Mucosa of descending colon (tissue), 3 donors: ENCODE results near the gene DGCR8. TPM values are rescaled to one million over a fixed set of nuclear protein-coding genes. Genes with fewer than 3 reads are reported as not detected.
"Not testable (repeated sequence)": the region's sequence is repeated elsewhere in the genome, so short reads cannot be mapped to it uniquely, and the experiment has no call there.

Experiments
- ATAC-seq: fragments of 200-7000 bp; cut with Tn5 transposase; one replicate; pipeline ENCODE4 v1.9.1; 2020; ENCODE audit warnings: mild to moderate bottlenecking, moderate library complexity
- DNase-seq, 3 donors: peaks; one replicate each; pipeline ENCODE4 v3.0.0-alpha.2; 2020
- H3K36me3 ChIP-seq: fragments of 200-600 bp; one replicate; pipeline ENCODE4 v1.8.0; 2021; ENCODE audit warnings: low read depth, mild to moderate bottlenecking
- H3K4me1 ChIP-seq: fragments of 200-600 bp; one replicate; pipeline ENCODE4 v1.8.0; 2021; ENCODE audit warnings: low read depth, mild to moderate bottlenecking
- H3K4me3 ChIP-seq: fragments of 200-600 bp; one replicate; pipeline ENCODE4 v1.8.0; 2021; ENCODE audit warnings: mild to moderate bottlenecking
- H3K9me3 ChIP-seq: fragments of 200-600 bp; one replicate; pipeline ENCODE4 v1.8.0; 2021; ENCODE audit warnings: mild to moderate bottlenecking
- CTCF ChIP-seq: fragments of 200-600 bp; IDR thresholded peaks from one replicate; pipeline ENCODE4 v1.8.0; 2022; ENCODE audit warnings: antibody characterized with exemption, mild to moderate bottlenecking
- intact Hi-C, 2 donors: fragments of 100-400 bp; cut with DNase I in 1 of 2; cut with micrococcal nuclease in 1 of 2; formaldehyde crosslinking; loops; one replicate each; pipeline versions ENCODE4 v1.11.0 to v1.11.1; 2022; cut with DNase I, micrococcal nuclease
- total RNA-seq, 3 donors: library from RNA; stranded (reverse); fragmentation: NEBNext Ultra II Directional in 2 of 3; extraction: Animal tissue kit (Norgen Biotek cat#: 25700) in 2 of 3; gene quantifications; one replicate each; pipeline versions ENCODE4 v1.2.1 to v1.2.4, GENCODE V29; 2021 to 2023
- donor health status: DM: no; HTN: no; CAD: no; lungs with moderate emphysema.
- donor health status: DM: no; HTN: no; CAD: no.
- donor health status: DM: no; HTN: yes; CAD: no.

Gene DGCR8
- total RNA-seq, 3 donors from 2014 or later = 39.0 to 48.8 (median 48.4) TPM

- ATAC-seq (no peak), DNase-seq (no peak)
- TF ChIP-seq CTCF = no peak
- intact Hi-C loops = no loop called here
- Histone ChIP-seq H3K4me3 (no peak overlapping the region), H3K9me3 (no peaks in the 10 kb centered on the region), H3K36me3 (no peaks in the 10 kb centered on the region), H3K4me1 (no peaks in the 10 kb centered on the region)
Observed at GRCh38 chr22:20066617-20067383, 13.2 kb upstream of the DGCR8 start.

- DNase-seq, intact Hi-C loops, ATAC-seq, H3K4me1 ChIP-seq, H3K36me3 ChIP-seq, H3K4me3 ChIP-seq, H3K9me3 ChIP-seq: not testable (repeated sequence)
Observed at GRCh38 chr22:20067384-20067682, 12.7 kb upstream of the DGCR8 start.

GRCh38 chr22:20068640-20069039 lies 11.4 kb upstream of the DGCR8 start:
- no peaks in the 10 kb centered on the region for H3K9me3 ChIP-seq
- H3K4me3 ChIP-seq = no peak overlapping the region
- intact Hi-C loops = no loop called here
- H3K36me3 ChIP-seq = no peaks in the 10 kb centered on the region
- H3K4me1 ChIP-seq = no peaks in the 10 kb centered on the region
- TF ChIP-seq CTCF = no peak
- no peak for DNase-seq
- no peak for ATAC-seq

- no peak for ATAC-seq
- DNase-seq = no peak
Observed at GRCh38 chr22:20069331-20070042, 10.6 kb upstream of the DGCR8 start.

GRCh38 chr22:20071524-20071972 lies 8.5 kb upstream of the DGCR8 start:
- Histone ChIP-seq H3K4me3 (no peak overlapping the region), H3K4me1 (no peaks in the 10 kb centered on the region), H3K36me3 (no peaks in the 10 kb centered on the region), H3K9me3 (no peaks in the 10 kb centered on the region)
- DNase-seq = no peak
- no peak for TF ChIP-seq CTCF
- no peak for ATAC-seq
- intact Hi-C loops = no loop called here

More at GRCh38 chr22:20069331-20070042, 10.6 kb upstream of the DGCR8 start:
- H3K36me3 ChIP-seq = no peaks in the 10 kb centered on the region
- intact Hi-C loops = no loop called here
- no peaks in the 10 kb centered on the region for H3K4me1 ChIP-seq
- TF ChIP-seq CTCF = no peak
- H3K4me3 ChIP-seq = no peak overlapping the region
- H3K9me3 ChIP-seq = no peaks in the 10 kb centered on the region

GRCh38 chr22:20076627-20077172 lies 3.3 kb upstream of the DGCR8 start:
- H3K4me1 ChIP-seq = peaks cover 11% of the 10 kb centered on the region
- H3K9me3 ChIP-seq = no peaks in the 10 kb centered on the region
- no peaks in the 10 kb centered on the region for H3K36me3 ChIP-seq
- no peak overlapping the region for H3K4me3 ChIP-seq
- intact Hi-C loops = no loop called here
- no peak for TF ChIP-seq CTCF
- ATAC-seq (no peak), DNase-seq (peak in 1 of 3 donors; percentile 8)
